ENCODE measurements around the gene THSD8. TPM values are rescaled to one million over a fixed set of nuclear protein-coding genes. Genes with fewer than 3 reads are reported as not detected.
"Not testable (repeated sequence)": the region's sequence is repeated elsewhere in the genome, so short reads cannot be mapped to it uniquely, and the experiment has no call there.

THSD8 gene
- total RNA-seq, 1 donor from 2014 or later, result 2.2 TPM

DNA sequence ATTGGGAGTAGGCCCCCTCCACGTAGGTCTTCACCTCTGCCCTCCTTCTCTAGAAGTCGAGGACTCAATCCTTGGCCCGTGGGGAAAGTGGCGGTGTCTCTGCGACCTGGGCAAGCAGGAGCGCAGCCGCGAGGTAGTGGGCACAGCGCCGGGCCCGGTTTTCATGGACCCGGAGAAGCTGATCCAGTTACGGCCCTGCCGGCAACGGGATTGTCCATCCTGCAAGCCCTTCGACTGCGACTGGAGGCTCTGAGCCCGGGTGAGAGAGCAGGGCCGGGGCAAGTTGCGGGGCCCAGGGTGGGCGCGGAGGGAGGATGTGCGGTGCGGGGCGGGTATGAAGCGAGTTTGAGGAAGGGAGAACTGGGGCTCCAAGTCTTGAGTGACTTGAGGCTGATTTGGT is 2.2 kb downstream of the THSD8 start:
- no peak for DNase-seq
- no peak for ATAC-seq
- intact Hi-C loops (cut with micrococcal nuclease), result no loop called here

DNA sequence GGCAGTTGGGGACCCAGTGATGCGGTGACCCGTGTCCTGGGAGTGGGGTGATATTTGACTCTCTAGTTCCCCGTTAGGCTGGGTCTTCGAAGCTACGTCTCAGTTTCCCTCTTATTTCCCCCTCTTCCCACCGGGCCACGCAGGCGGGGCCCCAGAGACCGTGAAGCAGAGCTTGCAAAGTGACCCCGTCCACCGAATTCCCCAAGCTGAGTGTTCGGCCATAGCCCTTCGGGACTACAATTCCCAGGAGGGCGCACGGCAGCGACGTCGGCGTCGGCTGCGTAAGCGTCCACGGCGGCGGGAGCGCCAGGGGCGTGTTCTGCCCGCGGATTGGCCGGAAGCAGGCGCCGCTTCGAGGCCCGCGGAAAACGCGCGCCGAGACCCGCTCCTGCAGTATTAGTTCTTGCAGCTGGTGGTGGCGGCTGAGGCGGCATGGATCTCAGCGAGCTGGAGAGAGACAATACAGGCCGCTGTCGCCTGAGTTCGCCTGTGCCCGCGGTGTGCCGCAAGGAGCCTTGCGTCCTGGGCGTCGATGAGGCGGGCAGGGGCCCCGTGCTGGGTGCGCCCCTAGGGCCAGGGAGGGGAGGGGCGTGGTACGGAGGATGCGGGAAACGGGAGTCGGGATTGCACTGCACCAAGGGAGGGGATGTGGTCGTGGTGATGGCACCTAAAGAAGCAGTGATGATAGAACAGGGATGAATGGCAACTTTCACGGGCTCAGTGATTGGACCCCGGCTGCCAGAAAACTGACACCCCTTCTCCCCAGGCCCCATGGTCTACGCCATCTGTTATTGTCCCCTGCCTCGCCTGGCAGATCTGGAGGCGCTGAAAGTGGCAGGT is 4.6 kb downstream of the THSD8 start, which contains the start of gene RNASEH2A:
Gene RNASEH2A (plus strand): TSS at position 343 of the 840 bp plus-strand sequence. CDS start 90 bp downstream, at position 433.
- DNase-seq, result peak; percentile 96
- ATAC-seq, result peak; percentile 86
- intact Hi-C loops (cut with micrococcal nuclease), result loop anchor here (5.0 kb wide), 1 partner anchor 39 kb away; no protein-coding TSS in a partner anchor

DNA sequence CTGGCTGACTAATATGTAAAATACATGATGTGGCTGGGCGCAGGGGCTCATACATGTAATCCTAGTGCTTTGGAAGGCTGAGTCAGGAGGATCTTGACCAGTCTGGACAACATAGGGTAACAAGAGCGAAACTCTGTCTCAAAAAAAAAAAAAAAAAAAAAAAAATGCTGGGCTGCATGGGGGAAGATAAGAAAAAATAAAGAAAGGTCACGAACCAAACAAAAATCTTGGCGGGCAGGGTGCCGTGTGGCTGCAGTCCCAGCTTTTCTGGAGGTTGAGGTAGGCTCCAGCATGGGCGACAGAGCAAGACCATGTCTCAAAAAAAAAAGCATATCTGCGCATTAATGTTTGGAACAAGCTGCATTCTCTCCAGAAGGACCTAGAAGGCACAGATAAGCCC is 13.2 kb downstream of the THSD8 start:
- no peak for ATAC-seq
- intact Hi-C loops (cut with micrococcal nuclease), result no loop called here
- DNase-seq, result no peak

DNA sequence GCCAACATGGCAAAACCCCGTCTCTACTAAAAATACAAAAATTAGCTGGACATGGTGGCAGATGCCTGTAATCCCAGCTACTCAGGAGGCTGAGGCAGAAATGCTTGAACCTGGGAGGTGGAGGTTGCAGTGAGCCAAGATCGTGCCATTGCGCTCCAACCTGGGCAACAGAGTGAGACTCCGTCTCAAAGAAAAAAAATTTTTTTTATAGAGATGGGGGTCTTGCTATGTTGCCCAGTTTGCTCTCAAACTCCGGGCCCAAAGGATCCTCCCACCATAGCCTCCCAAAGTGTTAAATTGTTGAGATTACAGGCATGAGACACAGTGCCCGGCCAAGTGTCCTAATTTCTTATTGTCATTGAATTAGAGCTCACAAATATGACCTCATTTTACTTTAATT is 15.3 kb downstream of the THSD8 start:
- DNase-seq; ATAC-seq; intact Hi-C loops (cut with micrococcal nuclease): not testable (repeated sequence)

DNA sequence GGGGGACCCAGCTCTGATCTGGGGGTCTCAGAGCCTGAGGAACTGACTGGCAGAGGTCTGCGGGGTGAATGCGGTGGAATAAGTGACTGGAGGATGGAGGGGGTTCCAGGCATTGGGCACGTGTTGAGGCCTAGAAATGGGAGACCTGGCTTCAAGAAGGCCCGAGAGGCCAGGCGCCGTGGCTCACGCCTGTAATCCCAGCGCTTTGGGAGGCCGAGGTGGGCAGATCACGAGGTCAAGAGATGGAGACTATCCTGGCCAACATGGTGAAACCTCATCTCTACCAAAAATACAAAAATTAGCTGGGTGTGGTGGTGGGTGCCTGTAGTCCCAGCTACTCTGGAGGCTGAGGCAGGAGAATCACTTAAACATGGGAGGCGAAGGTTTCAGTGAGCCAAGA is 15.9 kb downstream of the THSD8 start:
- ATAC-seq; intact Hi-C loops (cut with micrococcal nuclease); DNase-seq: not testable (repeated sequence)

DNA sequence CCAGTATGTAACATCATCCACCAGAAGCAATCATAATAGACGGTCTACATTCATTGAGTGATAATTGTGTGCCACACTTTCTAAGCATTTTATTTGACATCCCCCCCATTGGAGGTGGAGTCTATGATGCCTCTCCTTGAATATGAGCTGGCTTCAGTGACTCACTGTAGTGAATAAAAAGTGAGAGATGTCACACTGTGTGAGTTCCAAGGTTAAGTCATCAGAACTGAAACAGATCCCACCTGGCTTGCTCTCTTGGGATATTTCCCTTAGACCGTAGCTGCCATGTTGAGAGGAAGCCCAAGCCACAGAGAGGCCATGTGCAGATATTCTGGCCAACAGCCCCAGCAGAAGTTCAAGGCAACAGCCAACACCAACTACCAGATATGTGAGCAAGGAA is 19.9 kb downstream of the THSD8 start:
- DNase-seq (no peak), ATAC-seq (no peak)
- intact Hi-C loops (cut with micrococcal nuclease), result no loop called here

DNA sequence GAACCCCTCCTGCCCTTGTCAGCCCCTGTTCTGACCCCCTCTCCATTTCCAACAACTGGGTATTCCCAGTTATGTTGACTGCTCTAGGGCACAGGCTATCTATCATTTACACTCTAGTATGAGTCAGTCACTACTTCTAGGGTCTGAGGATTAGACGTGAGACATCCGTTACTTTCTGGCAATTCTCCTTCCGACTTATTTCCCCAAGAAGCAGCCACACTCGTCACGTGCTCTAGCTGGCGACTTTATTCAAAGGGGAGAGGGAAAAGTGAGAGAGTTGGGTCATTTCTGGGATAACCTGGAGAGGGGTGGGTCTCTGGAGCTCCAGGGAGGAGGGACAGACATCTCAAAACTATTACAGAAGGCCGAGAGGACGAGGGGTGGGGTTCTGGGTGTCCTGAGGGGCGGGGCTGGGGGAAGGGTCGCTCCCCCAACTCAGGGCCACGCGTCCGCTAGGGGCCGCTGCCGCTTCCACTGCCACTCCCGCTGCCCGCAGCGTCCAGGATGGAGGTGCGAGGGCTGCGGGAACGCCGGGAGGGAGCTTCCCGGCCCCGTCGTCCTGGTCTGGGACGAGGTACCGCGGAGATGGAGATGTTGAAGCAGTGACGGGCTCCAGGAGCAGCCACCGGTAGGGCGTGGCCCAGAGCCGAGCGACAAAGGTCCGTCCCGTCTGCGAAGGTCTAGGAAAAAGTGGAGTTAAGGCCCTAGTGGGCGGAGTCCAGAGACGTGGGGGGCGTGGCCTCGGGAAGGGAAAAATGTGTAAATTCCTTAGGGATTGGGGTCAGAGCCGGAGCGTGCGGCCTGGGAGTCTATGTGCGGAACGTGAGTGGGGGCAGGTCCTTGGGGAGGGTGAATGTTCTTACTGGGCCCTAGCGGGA is 23.6 kb downstream of the THSD8 start:
- no peak for DNase-seq
- no peak for ATAC-seq
- intact Hi-C loops (cut with micrococcal nuclease), result no loop called here

DNA sequence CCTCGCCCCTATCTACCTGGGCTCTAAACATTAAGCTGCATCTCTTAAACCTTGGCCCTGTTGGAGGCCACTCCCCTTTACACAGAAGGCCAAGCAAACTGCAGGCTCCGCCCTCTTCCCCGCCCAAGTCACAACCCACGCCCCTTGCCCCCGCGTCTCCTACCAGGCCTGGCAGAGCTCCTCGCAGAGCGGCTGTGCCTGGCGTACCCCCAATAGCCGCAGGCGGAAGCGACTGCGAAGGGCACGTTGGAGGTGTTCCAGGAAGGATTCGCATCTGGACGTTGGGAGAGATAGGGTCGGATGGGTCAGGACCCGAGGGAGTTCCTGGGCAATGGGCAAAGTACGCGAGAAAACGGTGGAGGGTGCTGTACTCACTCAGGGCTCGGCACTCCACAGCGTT is 26.6 kb downstream of the THSD8 start:
- DNase-seq, result no peak
- no peak for ATAC-seq
- intact Hi-C loops (cut with micrococcal nuclease), result no loop called here

DNA sequence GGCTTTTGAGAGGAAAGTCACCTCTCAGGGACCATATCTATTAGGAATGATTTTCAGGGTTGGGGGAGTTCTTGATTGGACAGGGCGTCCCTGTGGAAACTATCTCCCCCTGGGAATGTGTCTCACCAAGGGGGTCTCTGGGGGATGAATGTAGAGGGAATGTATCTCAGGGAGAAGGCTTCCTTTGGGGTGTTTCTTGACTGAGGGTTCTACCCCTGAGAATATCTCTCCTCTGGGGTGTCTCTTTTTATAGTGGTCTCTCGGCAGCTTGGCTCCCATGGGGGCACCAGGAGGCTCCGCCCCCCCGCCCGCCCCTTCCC is 31.5 kb downstream of the THSD8 start:
- ATAC-seq (no peak), DNase-seq (no peak)
- intact Hi-C loops (cut with micrococcal nuclease), result no loop called here

DNA sequence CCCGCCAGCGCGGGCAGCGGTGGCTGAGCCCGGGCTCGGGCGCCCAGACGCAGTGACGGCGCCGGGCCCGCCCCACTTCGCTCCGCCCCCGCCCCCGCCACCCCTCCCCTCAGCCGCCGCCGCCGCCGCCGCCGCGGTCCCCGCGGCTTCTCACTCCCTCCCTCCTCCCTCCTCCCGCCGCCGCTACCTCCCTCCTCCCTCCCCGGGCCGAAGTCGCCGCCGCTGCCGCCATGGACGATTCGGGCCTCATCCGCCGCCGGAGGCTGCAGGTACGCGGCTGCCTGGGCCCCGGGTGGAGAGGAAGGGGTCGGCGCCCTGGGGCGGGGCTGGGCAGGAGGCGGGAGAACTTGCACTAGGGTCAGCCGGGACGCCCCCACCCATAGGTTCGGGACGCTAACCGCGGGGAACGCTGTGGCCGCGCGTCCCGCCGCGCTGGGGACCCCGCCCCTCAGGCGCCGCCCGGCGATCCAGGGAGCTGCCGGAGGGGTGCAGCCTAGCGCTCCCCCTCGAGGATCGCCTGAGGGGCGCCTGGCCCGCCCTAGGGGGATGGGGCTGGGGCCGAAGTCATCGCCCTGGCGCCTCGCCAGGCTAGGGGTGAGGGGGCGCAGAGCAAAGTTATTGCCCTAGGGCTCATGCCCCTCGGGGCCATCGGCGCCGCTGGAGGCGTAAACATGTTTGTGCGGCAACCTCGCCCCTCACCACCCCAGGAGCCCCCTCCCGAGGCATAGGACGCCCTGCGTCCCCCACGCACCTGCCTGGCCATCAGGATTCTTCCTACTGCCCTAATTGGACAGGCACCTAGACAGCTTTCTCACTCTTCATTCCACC is 32.1 kb downstream of the THSD8 start:
- intact Hi-C loops (cut with micrococcal nuclease), result no loop called here
- DNase-seq, result peak; percentile 35
- peak; percentile 43 for ATAC-seq

DNA sequence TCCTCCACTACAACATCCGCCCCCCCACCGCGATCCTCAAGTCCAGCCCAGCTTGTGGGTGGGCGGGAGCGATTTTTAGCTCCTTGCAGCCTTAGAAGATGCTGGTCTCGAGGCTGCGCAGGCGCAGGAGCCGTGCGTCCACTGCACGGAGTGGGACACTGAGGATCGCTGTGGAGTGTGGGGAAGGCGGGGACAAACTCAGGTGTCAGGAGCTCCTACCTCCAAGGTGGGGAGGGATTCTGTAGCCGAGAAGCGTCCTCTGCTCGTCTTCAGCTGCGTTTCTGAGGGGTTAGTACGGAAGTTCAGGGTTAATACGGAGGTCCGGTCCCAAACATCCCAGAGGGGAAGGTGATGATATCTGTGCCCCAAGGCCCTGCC is 32.7 kb downstream of the THSD8 start, which contains the start of gene RTBDN:
Gene RTBDN (minus strand): TSS at position 14 of the 378 bp plus-strand sequence. CDS start 4,600 bp downstream, outside the sequence.
- intact Hi-C loops (cut with micrococcal nuclease), result no loop called here
- ATAC-seq, result no peak
- DNase-seq, result no peak

DNA sequence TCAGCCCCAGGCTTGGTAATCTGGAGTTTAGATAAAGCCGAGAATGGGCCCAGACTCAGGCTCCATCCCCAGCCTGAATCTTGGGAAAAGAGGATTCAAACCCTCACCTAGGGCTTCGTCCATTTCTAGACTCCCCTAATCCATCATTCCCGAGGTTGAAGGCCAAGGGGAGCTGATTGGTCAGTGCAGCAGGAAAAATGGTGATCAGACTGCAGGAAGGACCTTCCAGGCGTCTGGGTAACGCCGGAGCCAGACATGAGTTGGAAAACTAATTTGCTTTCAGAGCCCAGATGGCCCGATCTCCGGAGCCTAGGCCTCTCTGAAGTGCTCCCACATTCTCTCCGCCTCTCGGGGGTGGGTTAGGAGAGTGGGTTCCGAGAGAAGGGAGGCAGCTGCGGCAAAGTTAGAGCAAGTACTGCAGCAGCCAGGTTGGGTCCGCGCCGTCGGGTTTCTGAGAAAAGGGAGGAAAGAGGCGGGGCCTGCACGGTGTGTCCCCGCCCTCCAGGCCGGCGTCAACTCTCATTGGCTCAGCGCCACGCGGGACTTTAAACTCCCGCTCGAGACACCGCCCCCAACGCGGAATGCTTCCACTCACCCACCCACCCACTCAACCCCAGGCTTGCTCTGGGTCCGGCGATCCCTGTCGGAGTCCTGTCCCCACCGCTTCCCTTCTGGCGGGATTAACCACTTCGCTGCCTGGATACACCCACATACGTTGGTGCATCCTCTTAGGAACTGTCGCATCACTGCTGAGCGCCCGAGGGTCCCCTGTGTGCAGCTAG is 33.3 kb downstream of the THSD8 start:
- intact Hi-C loops (cut with micrococcal nuclease), result no loop called here
- no peak for DNase-seq
- no peak for ATAC-seq

DNA sequence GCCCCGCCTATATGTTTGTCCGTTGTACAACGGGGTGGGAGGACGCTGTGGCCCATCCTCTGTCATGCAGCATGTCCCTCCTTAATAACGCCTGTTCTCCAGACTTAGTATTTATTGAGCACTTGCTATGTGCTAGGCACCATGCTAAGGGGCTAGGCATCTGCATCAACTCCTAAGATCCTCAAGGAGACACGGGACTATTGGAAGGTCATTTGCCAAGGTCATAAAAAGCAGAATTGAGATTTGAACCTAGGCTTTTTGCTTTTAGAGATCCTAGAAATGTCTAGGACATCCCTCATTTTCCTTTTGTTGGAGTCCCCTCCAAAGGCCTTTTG is 34.6 kb downstream of the THSD8 start:
- no peak for ATAC-seq
- no peak for DNase-seq
- intact Hi-C loops (cut with micrococcal nuclease), result no loop called here

DNA sequence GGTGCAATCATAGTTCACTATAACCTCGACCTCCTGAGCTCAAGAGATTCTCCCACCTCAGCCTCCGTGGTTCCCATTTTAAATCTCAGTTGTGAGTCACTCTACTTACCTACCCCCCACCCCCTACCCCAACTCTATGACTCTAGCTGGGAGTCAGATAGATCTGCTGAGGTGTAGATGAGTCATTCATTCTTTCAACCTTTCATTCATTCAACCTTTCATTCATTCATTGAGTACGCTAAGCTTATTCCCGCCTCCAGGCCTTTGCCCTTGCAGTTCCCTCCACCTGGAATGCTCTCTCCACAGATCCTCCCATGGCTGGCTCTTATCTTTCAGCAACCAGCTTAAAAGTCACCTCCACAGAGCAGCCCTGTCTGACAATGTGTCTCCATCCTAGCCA is 35.4 kb downstream of the THSD8 start:
- ATAC-seq (no peak), DNase-seq (no peak)
- intact Hi-C loops (cut with micrococcal nuclease), result no loop called here

DNA sequence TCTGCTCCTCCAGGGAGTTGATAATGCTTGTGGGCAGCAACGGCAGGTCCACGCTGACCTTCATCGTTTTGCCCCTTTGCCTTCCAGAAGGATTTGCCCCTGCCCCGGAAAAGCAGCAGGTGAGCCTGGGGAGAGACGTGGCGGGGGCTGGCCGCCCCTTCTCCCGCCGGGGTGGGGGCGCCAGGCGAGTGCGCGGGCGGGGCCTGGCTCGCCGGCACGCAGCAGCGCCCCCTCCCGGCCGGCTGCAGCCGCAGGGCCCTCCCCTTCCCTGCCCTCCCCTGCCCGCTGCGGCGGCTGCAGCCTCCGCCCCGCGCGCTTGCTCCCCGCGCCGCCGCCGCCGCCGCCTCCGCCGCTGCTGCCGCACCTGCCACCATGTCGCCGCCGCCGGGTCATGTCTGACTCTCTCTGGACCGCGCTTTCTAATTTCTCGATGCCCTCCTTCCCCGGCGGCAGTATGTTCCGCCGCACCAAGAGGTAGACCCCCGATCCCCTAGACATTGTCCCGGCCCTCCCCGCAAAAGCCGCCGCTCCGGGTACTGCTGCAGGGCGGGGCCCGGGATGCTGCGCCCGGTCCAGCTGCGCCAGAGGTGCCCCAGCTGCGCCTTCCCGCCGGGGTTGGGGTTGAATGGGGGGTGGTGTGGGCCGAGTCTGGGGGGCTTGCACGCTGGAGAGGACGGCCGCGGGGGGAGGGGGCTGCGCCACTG is 36.5 kb downstream of the THSD8 start, which contains the start of gene MAST1:
Gene MAST1 (plus strand): TSS at position 334 of the 704 bp plus-strand sequence. CDS start 58 bp downstream, at position 392.
- DNase-seq (peak; percentile 60), ATAC-seq (peak; percentile 74)

DNA sequence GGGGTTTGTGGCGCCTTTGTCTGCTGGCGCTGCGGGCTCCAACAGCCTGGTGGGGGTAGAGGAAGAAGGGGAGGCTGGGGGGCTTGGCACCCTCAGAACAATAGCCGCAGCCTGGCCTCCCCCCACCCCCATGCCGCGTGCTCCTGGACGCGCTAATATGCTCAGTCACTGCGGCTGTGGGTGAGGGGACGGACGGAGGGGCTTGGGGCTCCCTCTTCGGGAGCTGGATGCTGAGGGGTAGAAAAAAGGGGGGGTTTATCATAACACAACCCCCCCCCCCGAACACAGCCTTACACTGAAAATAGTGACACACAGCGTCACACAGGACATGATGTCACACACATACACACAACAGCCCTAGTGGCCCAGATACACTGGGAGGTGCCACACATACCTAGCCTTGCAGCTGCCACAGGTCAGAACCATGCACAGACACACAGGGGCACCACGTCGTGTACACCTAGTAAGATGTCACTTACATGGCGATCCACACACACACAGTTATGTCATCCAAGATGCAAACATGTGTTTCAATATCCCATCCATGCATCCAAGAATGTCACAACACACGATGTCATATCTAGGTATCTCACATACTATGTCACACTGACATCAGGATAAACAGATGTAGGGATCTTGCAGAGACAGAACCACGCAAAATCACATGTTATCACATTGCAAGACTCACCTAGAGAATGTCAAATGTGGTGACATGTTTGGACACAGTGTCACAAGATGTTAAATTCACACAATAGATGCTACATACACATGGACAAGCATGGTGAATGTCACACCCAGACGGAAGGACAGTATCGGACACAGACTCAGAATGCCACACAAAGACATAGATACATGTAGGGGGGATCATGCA is 37.3 kb downstream of the THSD8 start:
- intact Hi-C loops (cut with micrococcal nuclease), result no loop called here
- DNase-seq (no peak), ATAC-seq (no peak)

More for the DNA sequence above, 36.5 kb downstream of the THSD8 start, which contains the start of gene MAST1:
- intact Hi-C loops (cut with micrococcal nuclease), result no loop called here

Measured in left ventricle myocardium superior (tissue), 1 donor.